Smooth muscle cell (in vitro differentiated cells): ENCODE results near the gene RIN3. TPM values are rescaled to one million over a fixed set of nuclear protein-coding genes. Genes with fewer than 3 reads are reported as not detected.
A peak's percentile ranks its signal among the peaks of the same experiment; 100 is the strongest.

ENCODE experiments used
- DNase-seq: peaks from one replicate; lab custom pipeline; 2025; ENCODE audit not compliant: unreplicated experiment; lab: John Stamatoyannopoulos, UW
- H2AFZ ChIP-seq: fragments of 200-600 bp; sonication (generic); 2 replicates; pipeline ENCODE4 v1.6.0; 2016; ENCODE audit warnings: antibody characterized with exemption, low read depth, mild to moderate bottlenecking
- H3F3A ChIP-seq: fragments of 200-600 bp; sonication (generic); 2 replicates; pipeline ENCODE4 v1.6.0; 2017; ENCODE audit warnings: antibody characterized with exemption, low read depth
- H3K27ac ChIP-seq: fragments of 200-600 bp; sonication (generic); 2 replicates; pipeline ENCODE4 v1.5.1; 2016; ENCODE audit warnings: low read depth, mild to moderate bottlenecking
- H3K27me3 ChIP-seq: fragments of 200-600 bp; sonication (generic); 2 replicates; pipeline ENCODE4 v1.6.1; 2016; ENCODE audit warnings: low read depth, mild to moderate bottlenecking
- H3K36me3 ChIP-seq: fragments of 200-600 bp; sonication (generic); 2 replicates; pipeline ENCODE4 v1.5.1; 2016; ENCODE audit warnings: low read depth
- H3K4me1 ChIP-seq: fragments of 200-600 bp; sonication (generic); 2 replicates; pipeline ENCODE4 v1.5.1; 2016; ENCODE audit warnings: low read depth
- H3K4me2 ChIP-seq: fragments of 200-600 bp; sonication (generic); 2 replicates; pipeline ENCODE4 v1.6.0; 2016; ENCODE audit warnings: mild to moderate bottlenecking
- H3K4me3 ChIP-seq: fragments of 200-600 bp; sonication (generic); 2 replicates; pipeline ENCODE4 v1.5.1; 2016; ENCODE audit warnings: mild to moderate bottlenecking
- H3K79me2 ChIP-seq: fragments of 200-600 bp; sonication (generic); 2 replicates; pipeline ENCODE4 v1.6.0; 2016; ENCODE audit warnings: low read depth, mild to moderate bottlenecking
- H3K9ac ChIP-seq: fragments of 200-600 bp; sonication (generic); 2 replicates; pipeline ENCODE4 v1.6.0; 2016; ENCODE audit warnings: low read depth
- H3K9me3 ChIP-seq: fragments of 200-600 bp; sonication (generic); replicated peaks from 2 replicates; pipeline ENCODE4 v1.5.1; 2016; ENCODE audit warnings: low read depth
- H4K20me1 ChIP-seq: fragments of 200-600 bp; sonication (generic); 2 replicates; pipeline ENCODE4 v1.6.0; 2016; ENCODE audit warnings: low read depth
- WGBS: methylation state at CpG from one replicate; pipeline ENCODE4 v1.1.7; 2016; ENCODE audit warnings: low lambda C conversion rate; 5-methylcytosine and 5-hydroxymethylcytosine counted together
- polyA plus RNA-seq: library from polyadenylated mRNA; unstranded; fragments of >200 nt; fragmentation: Nextera tagmentation; extraction: Ambion mirVana; gene quantifications from 2 replicates; pipeline ENCODE4 v1.2.1, GENCODE V29; 2016
- total RNA-seq: library from RNA; depleted of rRNA; stranded (reverse); fragments of >200 nt; gene quantifications from 2 replicates; pipeline ENCODE4 v1.2.3, GENCODE V29; 2014
- TF ChIP-seq, protein P1 (sequence below): fragments of 200-600 bp; sonication (generic); IDR thresholded peaks from 2 replicates; pipeline ENCODE4 v1.5.1; 2017; ENCODE audit warnings: borderline replicate concordance, mild to moderate bottlenecking, antibody characterized with exemption; ENCODE audit not compliant: insufficient read depth, poor library complexity, severe bottlenecking

RIN3 gene
- total and polyA plus RNA-seq, 2 experiments from 2014 or later: 2.7 to 3.8 TPM

DNA sequence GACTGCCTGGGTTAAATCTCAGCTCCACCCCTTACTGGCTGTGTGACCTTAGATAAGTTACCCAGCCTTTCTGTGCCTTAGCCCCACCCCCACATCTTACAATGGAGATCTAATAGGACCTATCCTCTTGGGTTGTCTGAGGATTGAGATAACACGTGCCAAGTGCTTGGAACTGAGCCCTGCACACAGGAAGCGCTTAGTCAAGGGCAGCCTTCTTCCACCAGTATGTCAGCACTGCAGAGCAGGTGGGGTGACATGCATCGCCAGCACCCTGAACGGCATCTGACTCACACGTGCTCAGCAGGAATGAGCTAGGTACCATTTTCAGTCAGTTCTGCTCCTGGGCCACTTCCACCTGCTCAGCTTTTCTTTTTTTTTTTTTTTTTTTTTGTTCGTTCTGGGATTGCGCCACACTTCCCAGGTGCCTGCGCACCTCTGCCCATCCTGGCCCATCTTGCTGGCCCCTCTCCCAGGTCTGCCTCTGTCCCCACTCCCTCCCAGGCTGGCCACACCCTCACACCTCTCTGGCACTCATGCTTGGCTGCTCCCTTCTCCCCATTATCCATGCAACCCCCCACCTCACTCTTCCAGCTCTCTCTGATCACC, 215.3 kb downstream of the RIN3 start:
- Histone ChIP-seq H3F3A (peaks cover 8% of the 10 kb centered on the region), H3K9me3 (no peaks in the 10 kb centered on the region), H3K27ac (no peak overlapping the region), H3K4me1 (peaks cover 5% of the 10 kb centered on the region), H3K9ac (no peak overlapping the region), H4K20me1 (peaks cover 46% of the 10 kb centered on the region), H3K27me3 (no peaks in the 10 kb centered on the region), H3K36me3 (peaks cover 6% of the 10 kb centered on the region), H3K79me2 (peaks cover 4% of the 10 kb centered on the region), H3K4me2 (no peak overlapping the region), H3K4me3 (no peak overlapping the region), H2AFZ (no peak overlapping the region)
- 91% methylated on average over 8 of the region's 8 CpGs for WGBS
- DNase-seq: no peak
- TF ChIP-seq, protein P1, sequence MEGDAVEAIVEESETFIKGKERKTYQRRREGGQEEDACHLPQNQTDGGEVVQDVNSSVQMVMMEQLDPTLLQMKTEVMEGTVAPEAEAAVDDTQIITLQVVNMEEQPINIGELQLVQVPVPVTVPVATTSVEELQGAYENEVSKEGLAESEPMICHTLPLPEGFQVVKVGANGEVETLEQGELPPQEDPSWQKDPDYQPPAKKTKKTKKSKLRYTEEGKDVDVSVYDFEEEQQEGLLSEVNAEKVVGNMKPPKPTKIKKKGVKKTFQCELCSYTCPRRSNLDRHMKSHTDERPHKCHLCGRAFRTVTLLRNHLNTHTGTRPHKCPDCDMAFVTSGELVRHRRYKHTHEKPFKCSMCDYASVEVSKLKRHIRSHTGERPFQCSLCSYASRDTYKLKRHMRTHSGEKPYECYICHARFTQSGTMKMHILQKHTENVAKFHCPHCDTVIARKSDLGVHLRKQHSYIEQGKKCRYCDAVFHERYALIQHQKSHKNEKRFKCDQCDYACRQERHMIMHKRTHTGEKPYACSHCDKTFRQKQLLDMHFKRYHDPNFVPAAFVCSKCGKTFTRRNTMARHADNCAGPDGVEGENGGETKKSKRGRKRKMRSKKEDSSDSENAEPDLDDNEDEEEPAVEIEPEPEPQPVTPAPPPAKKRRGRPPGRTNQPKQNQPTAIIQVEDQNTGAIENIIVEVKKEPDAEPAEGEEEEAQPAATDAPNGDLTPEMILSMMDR: no peak

- peaks cover 56% of the 10 kb centered on the region for H4K20me1 ChIP-seq
- TF ChIP-seq, protein P1: no peak
- 47% methylated on average over 14 of the region's 14 CpGs for WGBS
- peaks cover 5% of the 10 kb centered on the region for H3K4me1 ChIP-seq
- H3K9me3 ChIP-seq: no peaks in the 10 kb centered on the region
- H3F3A ChIP-seq: peaks cover 8% of the 10 kb centered on the region
- no peaks in the 10 kb centered on the region for H3K27me3 ChIP-seq
- H3K27ac ChIP-seq: peak overlapping the region; percentile 36
- peaks cover 6% of the 10 kb centered on the region for H3K36me3 ChIP-seq
- DNase-seq: no peak
- peaks cover 4% of the 10 kb centered on the region for H3K79me2 ChIP-seq
- H3K9ac ChIP-seq: peak overlapping the region; percentile 42
- H3K4me3 ChIP-seq: no peak overlapping the region
- no peak overlapping the region for H2AFZ ChIP-seq
- peak overlapping the region; percentile 66 for H3K4me2 ChIP-seq
These were observed 216.2 kb downstream of the RIN3 start for GRCh38 chr14:92729634-92730358.

GRCh38 chr14:92731622-92732115, 218.1 kb downstream of the RIN3 start:
- no peaks in the 10 kb centered on the region for H3K9me3 ChIP-seq
- H3K9ac ChIP-seq: no peak overlapping the region
- H4K20me1 ChIP-seq: peaks cover 67% of the 10 kb centered on the region
- WGBS: 96% methylated on average over 3 of the region's 3 CpGs
- no peak overlapping the region for H2AFZ ChIP-seq
- H3K4me3 ChIP-seq: no peak overlapping the region
- peaks cover 5% of the 10 kb centered on the region for H3K4me1 ChIP-seq
- DNase-seq: no peak
- H3K36me3 ChIP-seq: peaks cover 6% of the 10 kb centered on the region
- no peaks in the 10 kb centered on the region for H3K27me3 ChIP-seq
- H3K27ac ChIP-seq: no peak overlapping the region
- H3K4me2 ChIP-seq: no peak overlapping the region
- TF ChIP-seq, protein P1: no peak
- peaks cover 9% of the 10 kb centered on the region for H3K79me2 ChIP-seq
- H3F3A ChIP-seq: no peaks in the 10 kb centered on the region
